GM12878 (cell line): ENCODE measurements around the gene CCDC191. TPM values are rescaled to one million over a fixed set of nuclear protein-coding genes. Genes with fewer than 3 reads are reported as not detected.
A peak's percentile ranks its signal among the peaks of the same experiment; 100 is the strongest.

ENCODE experiments used
- BACH1 ChIP-seq: fragments of 450-650 bp; IDR thresholded peaks from 2 replicates; pipeline ENCODE4 v1.6.1; 2017; ENCODE audit warnings: mild to moderate bottlenecking, borderline replicate concordance
- EZH2 ChIP-seq: IDR thresholded peaks from 2 replicates; pipeline ENCODE4 v1.6.1; 2012; ENCODE audit warnings: low read depth, mild to moderate bottlenecking, control low read depth, inconsistent platforms, low read length, borderline replicate concordance; ENCODE audit not compliant: control insufficient read depth
- FOXK2 ChIP-seq: fragments of 450-650 bp; IDR thresholded peaks from 2 replicates; pipeline ENCODE4 v1.6.1; 2017; ENCODE audit warnings: mild to moderate bottlenecking, moderate library complexity
- FOXM1 ChIP-seq: IDR thresholded peaks from 2 replicates; pipeline ENCODE4 v1.6.1; 2012; ENCODE audit warnings: low read depth, mild to moderate bottlenecking, inconsistent platforms, low read length, moderate library complexity
- HDGF ChIP-seq: fragments of 450-650 bp; IDR thresholded peaks from 2 replicates; pipeline ENCODE4 v1.6.1; 2016; ENCODE audit warnings: antibody characterized with exemption
- MYB ChIP-seq: fragments of 150-350 bp; IDR thresholded peaks from 2 replicates; pipeline ENCODE4 v1.6.1; 2014; ENCODE audit warnings: mild to moderate bottlenecking, low read depth, low read length, borderline replicate concordance
- NFXL1 ChIP-seq: fragments of 450-650 bp; IDR thresholded peaks from 2 replicates; pipeline ENCODE4 v1.6.1; 2017; ENCODE audit warnings: antibody characterized with exemption, mild to moderate bottlenecking, borderline replicate concordance
- PML ChIP-seq: IDR thresholded peaks from 2 replicates; pipeline ENCODE4 v1.6.1; 2012; ENCODE audit warnings: low read length, inconsistent platforms
- POLR2AphosphoS2 ChIP-seq: IDR thresholded peaks from 2 replicates; pipeline ENCODE4 v1.6.1; 2011; ENCODE audit warnings: low read depth, mild to moderate bottlenecking, low read length, improper control_type of control experiment, moderate library complexity
- RB1 ChIP-seq: fragments of 450-650 bp; formaldehyde crosslinking; IDR thresholded peaks from 2 replicates; pipeline ENCODE4 v1.6.1; 2017; ENCODE audit warnings: mild to moderate bottlenecking, borderline replicate concordance
- RBBP5 ChIP-seq: fragments of 200-600 bp; sonication (generic); conservative IDR thresholded peaks from 2 replicates; pipeline ENCODE4 v1.6.1; 2016
- TBL1XR1 ChIP-seq: IDR thresholded peaks from 2 replicates; pipeline ENCODE4 v1.6.1; 2012; ENCODE audit warnings: low read depth, low read length, improper control_type of control experiment
- TCF3 ChIP-seq: IDR thresholded peaks from 2 replicates; pipeline ENCODE4 v1.6.1; 2012; ENCODE audit warnings: low read depth, mild to moderate bottlenecking, low read length, borderline replicate concordance; ENCODE audit not compliant: insufficient read depth
- TCF7 ChIP-seq: IDR thresholded peaks from 2 replicates; pipeline ENCODE4 v1.6.1; 2014; ENCODE audit warnings: antibody characterized with exemption, borderline replicate concordance
- ZNF622 ChIP-seq: fragments of 450-650 bp; IDR thresholded peaks from 2 replicates; pipeline ENCODE4 v1.6.1; 2017; ENCODE audit warnings: mild to moderate bottlenecking, inconsistent platforms
- polyA plus RNA-seq, 11 experiments: library from polyadenylated mRNA; depleted of rRNA in 4 of 11; unstranded in 6 of 11; stranded (reverse) in 5 of 11; fragments of >200 nt; fragmentation: Nextera tagmentation in 4 of 11; fragmentation: Illumina TruSeq in 1 of 11; extraction: Ambion mirVana in 4 of 11; extraction: Trizol in 1 of 11; gene quantifications; 1 replicate in 1 of 11; 2 replicates in 10 of 11; pipeline versions ENCODE4 v1.2.1 to v1.2.3, GENCODE V29; 2011 to 2016; ENCODE audit warnings: inconsistent platforms in 2 of 11, missing spikeins in 2 of 11, low read depth in 1 of 11
- total RNA-seq, 4 experiments: library from RNA; depleted of rRNA in 3 of 4; stranded (reverse); fragments of >200 nt in 3 of 4; fragmentation: Illumina TruSeq in 1 of 4; extraction: Trizol in 1 of 4; gene quantifications; 2 replicates each; pipeline versions ENCODE4 v1.2.1 to v1.2.3, GENCODE V29; 2013 to 2021
- TF ChIP-seq, protein P1 (sequence below), 3 experiments: IDR thresholded peaks in 2 of 3; conservative IDR thresholded peaks in 1 of 3; 2 replicates each; pipeline ENCODE4 v1.5.1; 2011; ENCODE audit warnings: low read depth in 3 of 3, low read length in 3 of 3, mild to moderate bottlenecking in 3 of 3, control low read depth in 2 of 3, moderate library complexity in 2 of 3, inconsistent platforms in 1 of 3, mixed read lengths in 1 of 3; ENCODE audit not compliant: control insufficient read depth in 2 of 3, insufficient read depth in 1 of 3; ENCODE audit errors: extremely low read depth in 1 of 3
- TF ChIP-seq, protein P2 (sequence below): fragments of 450-650 bp; IDR thresholded peaks from 2 replicates; pipeline ENCODE4 v1.6.1; 2017; ENCODE audit warnings: borderline replicate concordance
- TF ChIP-seq, protein P3 (sequence below): IDR thresholded peaks from 2 replicates; pipeline ENCODE4 v1.6.1; 2011; ENCODE audit warnings: borderline replicate concordance, low read depth, mild to moderate bottlenecking, moderate library complexity, mixed read lengths, low read length; ENCODE audit not compliant: insufficient read depth; ENCODE audit errors: extremely low read length
- TF ChIP-seq, protein P4 (sequence below): fragments of 150-350 bp; IDR thresholded peaks from 2 replicates; pipeline ENCODE4 v1.6.1; 2014; ENCODE audit warnings: mild to moderate bottlenecking, low read depth, low read length
- TF ChIP-seq, protein P5 (sequence below): IDR thresholded peaks from 2 replicates; pipeline ENCODE4 v1.6.1; 2011; ENCODE audit warnings: low read depth, mild to moderate bottlenecking, low read length, moderate library complexity, borderline replicate concordance; ENCODE audit errors: extremely low read depth
- TF ChIP-seq, protein P6 (sequence below): fragments of 450-650 bp; IDR thresholded peaks from 2 replicates; pipeline ENCODE4 v1.6.1; 2017; ENCODE audit warnings: mild to moderate bottlenecking, low read depth, inconsistent platforms; ENCODE audit not compliant: poor library complexity, severe bottlenecking

CCDC191 gene
- total and polyA plus RNA-seq, 10 of the 15 experiments (the other 5 are each of a cell fraction or from before 2014, with no cell fraction given) = 1.2 to 2.9 (median 1.7) TPM

DNA sequence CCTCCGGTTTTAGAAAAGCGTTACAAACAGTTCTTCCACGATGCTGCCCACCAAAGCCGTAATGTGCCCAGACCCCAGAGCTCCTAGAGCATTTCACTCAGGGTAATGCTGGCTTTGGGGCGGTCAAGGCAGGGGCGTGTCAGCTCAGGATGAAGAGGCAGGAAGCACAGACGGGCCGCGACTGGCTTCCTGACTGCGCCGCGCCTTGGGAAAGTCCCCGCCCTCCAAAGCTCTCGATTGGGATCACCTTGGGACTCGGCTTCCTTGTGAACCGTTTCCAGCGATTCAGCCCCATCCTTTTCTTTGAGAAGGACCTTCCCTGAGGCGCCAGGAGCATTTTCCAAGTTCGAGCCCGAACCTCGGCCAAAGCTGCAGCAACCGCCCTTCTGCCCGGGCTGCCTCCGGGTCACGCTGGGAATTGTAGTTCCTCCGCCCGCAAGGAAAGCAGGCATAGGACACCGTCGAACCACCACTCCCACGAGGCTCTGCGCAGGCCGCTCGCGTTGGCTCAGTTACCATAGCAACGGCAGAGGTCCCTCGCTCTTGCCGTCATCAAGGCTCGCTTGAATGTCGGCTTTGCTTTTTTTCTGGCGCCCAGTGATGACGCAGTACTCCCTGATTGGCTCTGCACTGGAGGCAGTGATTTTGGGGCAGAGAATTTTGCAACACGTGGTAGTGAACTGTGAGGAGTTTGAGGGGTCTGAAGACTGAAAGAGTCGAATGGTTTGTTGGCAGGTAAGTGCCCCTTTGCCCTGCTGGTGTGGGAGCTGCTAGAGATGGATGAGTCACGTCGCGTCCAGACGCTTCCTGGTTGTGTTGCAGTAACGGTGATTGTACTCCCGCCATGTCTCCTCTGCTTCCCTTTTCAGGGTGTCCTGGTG, at the start of gene CCDC191, which contains the start of gene QTRT2 (continued):
- TF ChIP-seq, protein P1, sequence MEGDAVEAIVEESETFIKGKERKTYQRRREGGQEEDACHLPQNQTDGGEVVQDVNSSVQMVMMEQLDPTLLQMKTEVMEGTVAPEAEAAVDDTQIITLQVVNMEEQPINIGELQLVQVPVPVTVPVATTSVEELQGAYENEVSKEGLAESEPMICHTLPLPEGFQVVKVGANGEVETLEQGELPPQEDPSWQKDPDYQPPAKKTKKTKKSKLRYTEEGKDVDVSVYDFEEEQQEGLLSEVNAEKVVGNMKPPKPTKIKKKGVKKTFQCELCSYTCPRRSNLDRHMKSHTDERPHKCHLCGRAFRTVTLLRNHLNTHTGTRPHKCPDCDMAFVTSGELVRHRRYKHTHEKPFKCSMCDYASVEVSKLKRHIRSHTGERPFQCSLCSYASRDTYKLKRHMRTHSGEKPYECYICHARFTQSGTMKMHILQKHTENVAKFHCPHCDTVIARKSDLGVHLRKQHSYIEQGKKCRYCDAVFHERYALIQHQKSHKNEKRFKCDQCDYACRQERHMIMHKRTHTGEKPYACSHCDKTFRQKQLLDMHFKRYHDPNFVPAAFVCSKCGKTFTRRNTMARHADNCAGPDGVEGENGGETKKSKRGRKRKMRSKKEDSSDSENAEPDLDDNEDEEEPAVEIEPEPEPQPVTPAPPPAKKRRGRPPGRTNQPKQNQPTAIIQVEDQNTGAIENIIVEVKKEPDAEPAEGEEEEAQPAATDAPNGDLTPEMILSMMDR (IDR thresholded peaks at IDR 0.05 in 2 of 3, conservative IDR thresholded peaks at IDR 0.05 in 1 of 3; ENCODE audit: control insufficient read depth in 2 of 3, extremely low read depth in 1 of 3, insufficient read depth in 1 of 3, low read depth in 3 of 3, low read length in 3 of 3) = no peak
- TF ChIP-seq POLR2AphosphoS2 = no peak
- no peak for TF ChIP-seq TBL1XR1
- TF ChIP-seq, protein P2, sequence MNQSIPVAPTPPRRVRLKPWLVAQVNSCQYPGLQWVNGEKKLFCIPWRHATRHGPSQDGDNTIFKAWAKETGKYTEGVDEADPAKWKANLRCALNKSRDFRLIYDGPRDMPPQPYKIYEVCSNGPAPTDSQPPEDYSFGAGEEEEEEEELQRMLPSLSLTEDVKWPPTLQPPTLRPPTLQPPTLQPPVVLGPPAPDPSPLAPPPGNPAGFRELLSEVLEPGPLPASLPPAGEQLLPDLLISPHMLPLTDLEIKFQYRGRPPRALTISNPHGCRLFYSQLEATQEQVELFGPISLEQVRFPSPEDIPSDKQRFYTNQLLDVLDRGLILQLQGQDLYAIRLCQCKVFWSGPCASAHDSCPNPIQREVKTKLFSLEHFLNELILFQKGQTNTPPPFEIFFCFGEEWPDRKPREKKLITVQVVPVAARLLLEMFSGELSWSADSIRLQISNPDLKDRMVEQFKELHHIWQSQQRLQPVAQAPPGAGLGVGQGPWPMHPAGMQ = no peak
- TF ChIP-seq, protein P3, sequence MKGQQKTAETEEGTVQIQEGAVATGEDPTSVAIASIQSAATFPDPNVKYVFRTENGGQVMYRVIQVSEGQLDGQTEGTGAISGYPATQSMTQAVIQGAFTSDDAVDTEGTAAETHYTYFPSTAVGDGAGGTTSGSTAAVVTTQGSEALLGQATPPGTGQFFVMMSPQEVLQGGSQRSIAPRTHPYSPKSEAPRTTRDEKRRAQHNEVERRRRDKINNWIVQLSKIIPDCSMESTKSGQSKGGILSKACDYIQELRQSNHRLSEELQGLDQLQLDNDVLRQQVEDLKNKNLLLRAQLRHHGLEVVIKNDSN = peak; percentile 69
- no peak for TF ChIP-seq NFXL1
- no peak for TF ChIP-seq RBBP5
- no peak for TF ChIP-seq BACH1
- TF ChIP-seq, protein P4, sequence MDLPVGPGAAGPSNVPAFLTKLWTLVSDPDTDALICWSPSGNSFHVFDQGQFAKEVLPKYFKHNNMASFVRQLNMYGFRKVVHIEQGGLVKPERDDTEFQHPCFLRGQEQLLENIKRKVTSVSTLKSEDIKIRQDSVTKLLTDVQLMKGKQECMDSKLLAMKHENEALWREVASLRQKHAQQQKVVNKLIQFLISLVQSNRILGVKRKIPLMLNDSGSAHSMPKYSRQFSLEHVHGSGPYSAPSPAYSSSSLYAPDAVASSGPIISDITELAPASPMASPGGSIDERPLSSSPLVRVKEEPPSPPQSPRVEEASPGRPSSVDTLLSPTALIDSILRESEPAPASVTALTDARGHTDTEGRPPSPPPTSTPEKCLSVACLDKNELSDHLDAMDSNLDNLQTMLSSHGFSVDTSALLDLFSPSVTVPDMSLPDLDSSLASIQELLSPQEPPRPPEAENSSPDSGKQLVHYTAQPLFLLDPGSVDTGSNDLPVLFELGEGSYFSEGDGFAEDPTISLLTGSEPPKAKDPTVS = no peak
- TF ChIP-seq, protein P5, sequence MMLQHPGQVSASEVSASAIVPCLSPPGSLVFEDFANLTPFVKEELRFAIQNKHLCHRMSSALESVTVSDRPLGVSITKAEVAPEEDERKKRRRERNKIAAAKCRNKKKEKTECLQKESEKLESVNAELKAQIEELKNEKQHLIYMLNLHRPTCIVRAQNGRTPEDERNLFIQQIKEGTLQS = peak; percentile 88; the same call in 1 of the 2 replicates
- TF ChIP-seq ZNF622 = no peak
- no peak for TF ChIP-seq FOXM1
- no peak for TF ChIP-seq TCF3
- no peak for TF ChIP-seq TCF7
- TF ChIP-seq EZH2 = no peak
- TF ChIP-seq RB1 = no peak
- peak; percentile 19; the same call in 1 of the 2 replicates for TF ChIP-seq HDGF
- TF ChIP-seq PML = 0 out of 2 replicates have a peak, but pooled peaks have one; percentile 46
- TF ChIP-seq, protein P6, sequence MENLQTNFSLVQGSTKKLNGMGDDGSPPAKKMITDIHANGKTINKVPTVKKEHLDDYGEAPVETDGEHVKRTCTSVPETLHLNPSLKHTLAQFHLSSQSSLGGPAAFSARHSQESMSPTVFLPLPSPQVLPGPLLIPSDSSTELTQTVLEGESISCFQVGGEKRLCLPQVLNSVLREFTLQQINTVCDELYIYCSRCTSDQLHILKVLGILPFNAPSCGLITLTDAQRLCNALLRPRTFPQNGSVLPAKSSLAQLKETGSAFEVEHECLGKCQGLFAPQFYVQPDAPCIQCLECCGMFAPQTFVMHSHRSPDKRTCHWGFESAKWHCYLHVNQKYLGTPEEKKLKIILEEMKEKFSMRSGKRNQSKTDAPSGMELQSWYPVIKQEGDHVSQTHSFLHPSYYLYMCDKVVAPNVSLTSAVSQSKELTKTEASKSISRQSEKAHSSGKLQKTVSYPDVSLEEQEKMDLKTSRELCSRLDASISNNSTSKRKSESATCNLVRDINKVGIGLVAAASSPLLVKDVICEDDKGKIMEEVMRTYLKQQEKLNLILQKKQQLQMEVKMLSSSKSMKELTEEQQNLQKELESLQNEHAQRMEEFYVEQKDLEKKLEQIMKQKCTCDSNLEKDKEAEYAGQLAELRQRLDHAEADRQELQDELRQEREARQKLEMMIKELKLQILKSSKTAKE = no peak
- no peak for TF ChIP-seq MYB
- TF ChIP-seq FOXK2 = no peak
